ENCODE results near the gene TYSND1.
"Not testable (repeated sequence)": the region's sequence is repeated elsewhere in the genome, so short reads cannot be mapped to it uniquely, and the experiment has no call there.

The TYSND1 gene

DNA sequence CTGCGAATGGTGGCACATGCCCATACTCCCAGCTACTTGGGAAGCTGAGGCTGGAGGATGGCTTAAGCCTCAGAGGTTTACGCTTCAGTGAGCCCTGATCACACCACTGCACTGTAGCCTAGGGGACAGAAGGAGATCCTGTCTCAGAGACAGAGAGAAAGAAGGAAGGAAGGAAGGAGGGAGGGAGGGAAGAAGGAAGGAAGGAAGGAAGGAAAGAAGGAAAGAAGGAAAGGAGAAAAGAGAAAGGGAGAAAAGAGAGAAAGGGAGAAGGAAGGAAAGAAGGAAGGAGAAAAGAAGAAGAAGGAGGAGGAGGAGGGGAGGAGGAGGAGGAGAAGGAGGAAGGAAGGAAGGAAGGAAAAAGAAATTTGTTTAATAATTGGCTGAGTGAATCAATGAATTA, 36.8 kb upstream of the TYSND1 start:
- WGBS (ENCODE audit: insufficient coverage, insufficient read length) = no CpG with 5 or more reads among the region's 2 CpGs
- Histone ChIP-seq H3K4me1 (ENCODE audit: control insufficient read depth, insufficient read depth, low read length) (no peaks in the 10 kb centered on the region), H3K27ac (ENCODE audit: low read length) (no peak overlapping the region), H3K36me3 (ENCODE audit: control insufficient read depth, insufficient read depth, low read length) (no peaks in the 10 kb centered on the region), H3K4me3 (ENCODE audit: low read length) (no peak overlapping the region), H3K9me3 (ENCODE audit: control insufficient read depth, insufficient read depth, low read length) (no peaks in the 10 kb centered on the region), H3K27me3 (ENCODE audit: control insufficient read depth, insufficient read depth, low read length) (no peaks in the 10 kb centered on the region)
- no peak for DNase-seq (ENCODE audit: low read depth, low spot score)

- not testable (repeated sequence) for H3K27me3 ChIP-seq (ENCODE audit: control insufficient read depth, insufficient read depth, low read length); H3K4me1 ChIP-seq (ENCODE audit: control insufficient read depth, insufficient read depth, low read length); H3K4me3 ChIP-seq (ENCODE audit: low read length); H3K9me3 ChIP-seq (ENCODE audit: control insufficient read depth, insufficient read depth, low read length); H3K27ac ChIP-seq (ENCODE audit: low read length); H3K36me3 ChIP-seq (ENCODE audit: control insufficient read depth, insufficient read depth, low read length); DNase-seq (ENCODE audit: low read depth, low spot score)
- no CpG with 5 or more reads among the region's 8 CpGs for WGBS (ENCODE audit: insufficient coverage, insufficient read length)
Observed at GRCh38 chr10:70179209-70179608, 32.7 kb upstream of the TYSND1 start.

- H3K4me1 ChIP-seq (ENCODE audit: control insufficient read depth, insufficient read depth, low read length) = no peaks in the 10 kb centered on the region
- no peaks in the 10 kb centered on the region for H3K27me3 ChIP-seq (ENCODE audit: control insufficient read depth, insufficient read depth, low read length)
- no peaks in the 10 kb centered on the region for H3K36me3 ChIP-seq (ENCODE audit: control insufficient read depth, insufficient read depth, low read length)
- H3K9me3 ChIP-seq (ENCODE audit: control insufficient read depth, insufficient read depth, low read length) = no peaks in the 10 kb centered on the region
- H3K27ac ChIP-seq (ENCODE audit: low read length) = no peak overlapping the region
- H3K4me3 ChIP-seq (ENCODE audit: low read length) = no peak overlapping the region
- DNase-seq (ENCODE audit: low read depth, low spot score) = no peak
- 100% methylated on average over 1 of the region's 4 CpGs for WGBS (ENCODE audit: insufficient coverage, insufficient read length)
Observed at GRCh38 chr10:70178139-70178725, 31.7 kb upstream of the TYSND1 start.

DNA sequence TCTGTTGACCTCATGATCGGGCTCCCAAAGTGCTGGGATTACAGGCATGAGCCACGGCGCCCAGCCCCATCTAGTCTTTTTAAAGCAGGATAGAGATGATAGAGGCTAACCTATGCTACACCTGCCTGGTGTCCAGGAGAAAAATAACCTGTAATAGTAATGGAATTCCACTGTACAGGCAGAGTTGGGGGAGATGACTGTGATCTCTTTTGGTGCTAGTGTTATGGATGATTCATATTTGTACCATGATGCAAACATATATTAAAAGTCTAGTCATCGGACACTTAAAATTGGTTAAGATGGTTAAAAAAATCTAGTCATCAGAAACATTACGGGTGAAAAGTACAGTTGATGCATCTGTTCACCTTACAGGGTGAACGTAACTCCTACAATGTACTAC, 29.9 kb upstream of the TYSND1 start:
- Histone ChIP-seq H3K4me3 (ENCODE audit: low read length) (no peak overlapping the region), H3K27ac (ENCODE audit: low read length) (no peak overlapping the region), H3K4me1 (ENCODE audit: control insufficient read depth, insufficient read depth, low read length) (no peaks in the 10 kb centered on the region), H3K27me3 (ENCODE audit: control insufficient read depth, insufficient read depth, low read length) (no peaks in the 10 kb centered on the region), H3K36me3 (ENCODE audit: control insufficient read depth, insufficient read depth, low read length) (no peaks in the 10 kb centered on the region), H3K9me3 (ENCODE audit: control insufficient read depth, insufficient read depth, low read length) (no peaks in the 10 kb centered on the region)
- DNase-seq (ENCODE audit: low read depth, low spot score) = no peak
- WGBS (ENCODE audit: insufficient coverage, insufficient read length) = no CpG with 5 or more reads among the region's 6 CpGs

DNA sequence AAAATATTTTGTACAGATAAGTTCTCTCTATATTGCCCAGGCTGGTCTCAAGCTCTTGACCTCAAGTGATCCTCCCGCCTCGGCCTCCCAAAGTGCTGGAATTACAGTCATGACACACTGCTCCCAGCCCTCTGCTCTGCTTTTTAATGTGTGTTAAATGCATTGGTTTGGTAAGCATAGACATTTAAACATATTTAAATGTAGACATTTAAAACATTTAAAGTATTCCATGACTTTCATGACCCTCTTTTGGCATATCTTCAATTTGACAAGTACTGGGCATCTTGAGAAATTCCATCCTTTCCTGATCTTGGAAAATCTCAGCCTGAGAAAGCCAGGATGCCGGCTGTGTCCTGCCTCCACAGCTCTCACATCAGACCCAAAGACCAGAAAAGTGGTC, 29.0 kb upstream of the TYSND1 start:
- Histone ChIP-seq H3K9me3 (ENCODE audit: control insufficient read depth, insufficient read depth, low read length) (no peaks in the 10 kb centered on the region), H3K4me1 (ENCODE audit: control insufficient read depth, insufficient read depth, low read length) (no peaks in the 10 kb centered on the region), H3K4me3 (ENCODE audit: low read length) (no peak overlapping the region), H3K27me3 (ENCODE audit: control insufficient read depth, insufficient read depth, low read length) (no peaks in the 10 kb centered on the region), H3K36me3 (ENCODE audit: control insufficient read depth, insufficient read depth, low read length) (no peaks in the 10 kb centered on the region), H3K27ac (ENCODE audit: low read length) (no peak overlapping the region)
- no peak for DNase-seq (ENCODE audit: low read depth, low spot score)
- WGBS (ENCODE audit: insufficient coverage, insufficient read length) = no CpG with 5 or more reads among the region's 3 CpGs

GRCh38 chr10:70174058-70174741, 27.7 kb upstream of the TYSND1 start:
- DNase-seq (ENCODE audit: low read depth, low spot score) = no peak
- no CpG with 5 or more reads among the region's 4 CpGs for WGBS (ENCODE audit: insufficient coverage, insufficient read length)
- H3K36me3 ChIP-seq (ENCODE audit: control insufficient read depth, insufficient read depth, low read length) = no peaks in the 10 kb centered on the region
- H3K27ac ChIP-seq (ENCODE audit: low read length) = no peak overlapping the region
- H3K4me3 ChIP-seq (ENCODE audit: low read length) = no peak overlapping the region
- H3K4me1 ChIP-seq (ENCODE audit: control insufficient read depth, insufficient read depth, low read length) = no peaks in the 10 kb centered on the region
- no peaks in the 10 kb centered on the region for H3K27me3 ChIP-seq (ENCODE audit: control insufficient read depth, insufficient read depth, low read length)
- H3K9me3 ChIP-seq (ENCODE audit: control insufficient read depth, insufficient read depth, low read length) = no peaks in the 10 kb centered on the region

- no peaks in the 10 kb centered on the region for H3K4me1 ChIP-seq (ENCODE audit: control insufficient read depth, insufficient read depth, low read length)
- no peak for DNase-seq (ENCODE audit: low read depth, low spot score)
- no peaks in the 10 kb centered on the region for H3K9me3 ChIP-seq (ENCODE audit: control insufficient read depth, insufficient read depth, low read length)
- no peaks in the 10 kb centered on the region for H3K27me3 ChIP-seq (ENCODE audit: control insufficient read depth, insufficient read depth, low read length)
- H3K27ac ChIP-seq (ENCODE audit: low read length) = no peak overlapping the region
- no peaks in the 10 kb centered on the region for H3K36me3 ChIP-seq (ENCODE audit: control insufficient read depth, insufficient read depth, low read length)
- no CpG with 5 or more reads among the region's 40 CpGs for WGBS (ENCODE audit: insufficient coverage, insufficient read length)
- H3K4me3 ChIP-seq (ENCODE audit: low read length) = peak overlapping the region; percentile 97
Observed at GRCh38 chr10:70169649-70170364, 23.3 kb upstream of the TYSND1 start.

GRCh38 chr10:70169011-70169410, 22.5 kb upstream of the TYSND1 start:
- WGBS (ENCODE audit: insufficient coverage, insufficient read length) = no CpG with 5 or more reads among the region's 2 CpGs
- no peaks in the 10 kb centered on the region for H3K4me1 ChIP-seq (ENCODE audit: control insufficient read depth, insufficient read depth, low read length)
- no peak for DNase-seq (ENCODE audit: low read depth, low spot score)
- no peak overlapping the region for H3K27ac ChIP-seq (ENCODE audit: low read length)
- H3K36me3 ChIP-seq (ENCODE audit: control insufficient read depth, insufficient read depth, low read length) = no peaks in the 10 kb centered on the region; the same call in 1 of the 2 replicates
- H3K4me3 ChIP-seq (ENCODE audit: low read length) = no peak overlapping the region
- no peaks in the 10 kb centered on the region for H3K9me3 ChIP-seq (ENCODE audit: control insufficient read depth, insufficient read depth, low read length)
- no peaks in the 10 kb centered on the region for H3K27me3 ChIP-seq (ENCODE audit: control insufficient read depth, insufficient read depth, low read length)

GRCh38 chr10:70167246-70167645, 20.7 kb upstream of the TYSND1 start:
- DNase-seq (ENCODE audit: low read depth, low spot score) = no peak
- H3K9me3 ChIP-seq (ENCODE audit: control insufficient read depth, insufficient read depth, low read length) = no peaks in the 10 kb centered on the region
- no peaks in the 10 kb centered on the region for H3K4me1 ChIP-seq (ENCODE audit: control insufficient read depth, insufficient read depth, low read length)
- no peak overlapping the region for H3K27ac ChIP-seq (ENCODE audit: low read length)
- no peaks in the 10 kb centered on the region; the same call in 1 of the 2 replicates for H3K36me3 ChIP-seq (ENCODE audit: control insufficient read depth, insufficient read depth, low read length)
- no peaks in the 10 kb centered on the region for H3K27me3 ChIP-seq (ENCODE audit: control insufficient read depth, insufficient read depth, low read length)
- H3K4me3 ChIP-seq (ENCODE audit: low read length) = no peak overlapping the region
- no CpG with 5 or more reads among the region's 7 CpGs for WGBS (ENCODE audit: insufficient coverage, insufficient read length)

GRCh38 chr10:70166394-70166793, 19.9 kb upstream of the TYSND1 start:
- H3K36me3 ChIP-seq (ENCODE audit: control insufficient read depth, insufficient read depth, low read length) = no peaks in the 10 kb centered on the region; the same call in 1 of the 2 replicates
- H3K4me3 ChIP-seq (ENCODE audit: low read length) = no peak overlapping the region
- DNase-seq (ENCODE audit: low read depth, low spot score) = no peak
- H3K27ac ChIP-seq (ENCODE audit: low read length) = no peak overlapping the region
- no peaks in the 10 kb centered on the region for H3K4me1 ChIP-seq (ENCODE audit: control insufficient read depth, insufficient read depth, low read length)
- H3K27me3 ChIP-seq (ENCODE audit: control insufficient read depth, insufficient read depth, low read length) = no peaks in the 10 kb centered on the region
- WGBS (ENCODE audit: insufficient coverage, insufficient read length) = no CpG with 5 or more reads among the region's 3 CpGs
- no peaks in the 10 kb centered on the region for H3K9me3 ChIP-seq (ENCODE audit: control insufficient read depth, insufficient read depth, low read length)

All from iPS DF 6.9 (cell line).